Breast epithelium (tissue), 3 donors: ENCODE data around the gene SENP6.

Experiments
- POLR2A ChIP-seq: fragments of 450-650 bp; IDR thresholded peaks from one replicate; pipeline ENCODE4 v1.6.1; 2016; ENCODE audit warnings: antibody characterized with exemption, mild to moderate bottlenecking, moderate library complexity
- POLR2AphosphoS5 ChIP-seq, 3 donors: sonication (generic); formaldehyde crosslinking; IDR thresholded peaks; one replicate each; pipeline ENCODE4 v1.6.1; 2017; ENCODE audit warnings: antibody characterized with exemption in 3 of 3
- TF ChIP-seq, protein P1 (sequence below), 3 donors: fragments of 450-650 bp; IDR thresholded peaks; one replicate each; pipeline ENCODE4 v1.5.1; 2016 to 2017; ENCODE audit warnings: antibody characterized with exemption in 3 of 3, mild to moderate bottlenecking in 3 of 3, moderate library complexity in 3 of 3

DNA sequence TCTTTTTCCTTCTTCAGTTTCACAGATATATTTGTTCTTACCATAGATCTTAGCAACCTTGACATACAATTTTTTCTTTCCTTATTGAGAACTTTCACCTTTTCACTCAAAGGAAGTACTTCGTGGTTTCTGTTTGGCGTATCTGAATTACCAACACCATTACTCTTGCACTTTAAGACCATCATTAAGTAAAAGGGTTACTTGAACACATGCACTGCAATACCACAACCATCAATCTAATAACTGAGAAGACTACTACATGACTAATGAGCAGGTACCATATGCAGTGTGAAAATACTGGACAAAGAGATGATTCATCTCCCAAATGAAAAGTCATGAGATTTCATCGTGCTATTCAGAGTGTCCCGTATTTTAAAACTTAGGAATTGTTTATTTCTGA is 21.7 kb upstream of the SENP6 start:
- TF ChIP-seq, protein P1, sequence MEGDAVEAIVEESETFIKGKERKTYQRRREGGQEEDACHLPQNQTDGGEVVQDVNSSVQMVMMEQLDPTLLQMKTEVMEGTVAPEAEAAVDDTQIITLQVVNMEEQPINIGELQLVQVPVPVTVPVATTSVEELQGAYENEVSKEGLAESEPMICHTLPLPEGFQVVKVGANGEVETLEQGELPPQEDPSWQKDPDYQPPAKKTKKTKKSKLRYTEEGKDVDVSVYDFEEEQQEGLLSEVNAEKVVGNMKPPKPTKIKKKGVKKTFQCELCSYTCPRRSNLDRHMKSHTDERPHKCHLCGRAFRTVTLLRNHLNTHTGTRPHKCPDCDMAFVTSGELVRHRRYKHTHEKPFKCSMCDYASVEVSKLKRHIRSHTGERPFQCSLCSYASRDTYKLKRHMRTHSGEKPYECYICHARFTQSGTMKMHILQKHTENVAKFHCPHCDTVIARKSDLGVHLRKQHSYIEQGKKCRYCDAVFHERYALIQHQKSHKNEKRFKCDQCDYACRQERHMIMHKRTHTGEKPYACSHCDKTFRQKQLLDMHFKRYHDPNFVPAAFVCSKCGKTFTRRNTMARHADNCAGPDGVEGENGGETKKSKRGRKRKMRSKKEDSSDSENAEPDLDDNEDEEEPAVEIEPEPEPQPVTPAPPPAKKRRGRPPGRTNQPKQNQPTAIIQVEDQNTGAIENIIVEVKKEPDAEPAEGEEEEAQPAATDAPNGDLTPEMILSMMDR (IDR thresholded peaks at IDR 0.05) = no peak
- TF ChIP-seq POLR2AphosphoS5 (IDR thresholded peaks at IDR 0.05) = no peak
- TF ChIP-seq POLR2A = no peak
